ENCODE measurements around the gene PF4V1.

DNA sequence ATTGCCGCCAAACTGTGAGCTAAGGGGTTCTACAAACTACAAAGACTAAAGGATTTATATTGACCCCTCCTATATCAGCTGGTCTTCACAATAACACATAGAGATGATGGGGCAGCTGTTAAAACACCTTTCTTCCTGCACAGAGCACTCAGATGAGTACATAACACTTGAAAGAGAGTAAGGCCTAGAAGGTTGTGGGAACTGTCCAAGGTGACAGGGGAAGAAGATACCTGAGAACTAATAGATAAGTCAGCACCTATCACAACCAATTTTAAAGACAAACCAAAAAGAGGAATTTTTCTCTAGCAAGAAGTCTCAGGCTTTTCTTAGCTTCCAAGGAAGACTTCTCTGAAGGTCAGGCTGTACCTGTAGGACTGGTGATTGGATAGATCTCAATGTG is 35.8 kb upstream of the PF4V1 start:
- TF ChIP-seq CTCF (conservative IDR thresholded peaks at IDR 0.05) (no peak), EZH2 (IDR thresholded peaks at IDR 0.05; ENCODE audit: low read depth) (no peak)

Data from PC-9 (cell line).